GM12875 (cell line): Measurements from ENCODE around the gene UBALD2.
A peak's percentile ranks its signal among the peaks of the same experiment; 100 is the strongest.
"Not testable (repeated sequence)": the region's sequence is repeated elsewhere in the genome, so short reads cannot be mapped to it uniquely, and the experiment has no call there.

ENCODE experiments used
- H3K4me3 ChIP-seq: one replicate; pipeline ENCODE4 v1.5.1; 2011; ENCODE audit warnings: low read depth, low read length, control low read depth
- CTCF ChIP-seq: IDR thresholded peaks from 2 replicates; pipeline ENCODE4 v1.5.1; 2011; ENCODE audit warnings: low read depth, mild to moderate bottlenecking, control low read depth, inconsistent platforms, low read length, moderate library complexity, borderline replicate concordance; ENCODE audit not compliant: insufficient read depth

The UBALD2 gene

GRCh38 chr17:76264755-76265623, at the start of gene UBALD2:
Gene UBALD2, plus strand, starts transcription at chr17:76265348. Its CDS starts 158 bp downstream, at chr17:76265506.
- H3K4me3 ChIP-seq, result peak within 1 kb of the TSS; percentile 70
- no peak for TF ChIP-seq CTCF

GRCh38 chr17:76217081-76217480, 48.1 kb upstream of the UBALD2 start:
- no peak for TF ChIP-seq CTCF
- no peak overlapping the region for H3K4me3 ChIP-seq

- no peak for TF ChIP-seq CTCF
- no peak overlapping the region for H3K4me3 ChIP-seq
These were observed 45.3 kb upstream of the UBALD2 start for GRCh38 chr17:76219670-76220383.

GRCh38 chr17:76223802-76224201, 41.3 kb upstream of the UBALD2 start:
- no peak overlapping the region for H3K4me3 ChIP-seq
- TF ChIP-seq CTCF, result no peak

GRCh38 chr17:76225373-76226086, 39.6 kb upstream of the UBALD2 start:
- not testable (repeated sequence) for H3K4me3 ChIP-seq

- H3K4me3 ChIP-seq, result not testable (repeated sequence)
These were observed 38.4 kb upstream of the UBALD2 start for GRCh38 chr17:76226749-76227148.

GRCh38 chr17:76232342-76232741, 32.8 kb upstream of the UBALD2 start:
- H3K4me3 ChIP-seq, result no peak overlapping the region
- no peak for TF ChIP-seq CTCF
